ENCODE measurements around the gene HUNK.

The HUNK gene

DNA sequence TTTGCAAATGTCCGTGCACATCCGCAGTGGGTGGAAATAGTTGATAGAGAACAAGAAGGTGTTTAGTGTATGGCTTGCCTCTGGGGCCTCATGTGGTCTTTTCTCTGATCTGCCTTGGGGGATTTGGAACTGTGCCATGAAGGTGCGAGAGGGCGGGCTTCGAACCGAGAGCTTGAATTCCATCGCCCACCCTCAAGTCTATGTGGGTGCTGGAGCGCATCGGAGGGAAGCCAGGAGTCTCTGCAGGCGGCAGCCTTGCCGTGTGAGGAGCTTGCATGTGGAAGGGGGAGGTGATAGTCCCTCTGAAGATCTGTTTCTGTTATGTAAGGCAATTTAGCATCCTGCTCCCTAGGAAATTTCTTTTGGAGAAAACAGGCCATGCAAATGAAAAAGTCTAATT is 119.6 kb downstream of the HUNK start:
- no peak overlapping the region for H3K4me2 ChIP-seq (ENCODE audit: low read depth, low read length)
- no peaks in the 10 kb centered on the region for H3F3A ChIP-seq (ENCODE audit: insufficient read depth, low read length)
- H3K9me3 ChIP-seq (replicated peaks; ENCODE audit: insufficient read depth, low read length), result no peaks in the 10 kb centered on the region
- no peak overlapping the region for H3K4me3 ChIP-seq (ENCODE audit: low read length)
- no peak overlapping the region for H3K27ac ChIP-seq (ENCODE audit: low read length)
- H3K9ac ChIP-seq (ENCODE audit: low read length), result no peak overlapping the region
- no peaks in the 10 kb centered on the region for H3K36me3 ChIP-seq (replicated peaks; ENCODE audit: insufficient read depth, low read length)
- no peak for DNase-seq
- H4K20me1 ChIP-seq (ENCODE audit: insufficient read depth, low read length), result no peaks in the 10 kb centered on the region
- H2AFZ ChIP-seq (ENCODE audit: low read length), result no peak overlapping the region
- no peaks in the 10 kb centered on the region for H3K27me3 ChIP-seq (replicated peaks; ENCODE audit: insufficient read depth, low read length)
- H3K79me2 ChIP-seq (ENCODE audit: low read length), result no peaks in the 10 kb centered on the region
- H3K4me1 ChIP-seq (ENCODE audit: low read length), result no peaks in the 10 kb centered on the region
- no peaks in the 10 kb centered on the region for H3K9me2 ChIP-seq (replicated peaks; ENCODE audit: insufficient read depth, low read length)
- TF ChIP-seq, protein P1, sequence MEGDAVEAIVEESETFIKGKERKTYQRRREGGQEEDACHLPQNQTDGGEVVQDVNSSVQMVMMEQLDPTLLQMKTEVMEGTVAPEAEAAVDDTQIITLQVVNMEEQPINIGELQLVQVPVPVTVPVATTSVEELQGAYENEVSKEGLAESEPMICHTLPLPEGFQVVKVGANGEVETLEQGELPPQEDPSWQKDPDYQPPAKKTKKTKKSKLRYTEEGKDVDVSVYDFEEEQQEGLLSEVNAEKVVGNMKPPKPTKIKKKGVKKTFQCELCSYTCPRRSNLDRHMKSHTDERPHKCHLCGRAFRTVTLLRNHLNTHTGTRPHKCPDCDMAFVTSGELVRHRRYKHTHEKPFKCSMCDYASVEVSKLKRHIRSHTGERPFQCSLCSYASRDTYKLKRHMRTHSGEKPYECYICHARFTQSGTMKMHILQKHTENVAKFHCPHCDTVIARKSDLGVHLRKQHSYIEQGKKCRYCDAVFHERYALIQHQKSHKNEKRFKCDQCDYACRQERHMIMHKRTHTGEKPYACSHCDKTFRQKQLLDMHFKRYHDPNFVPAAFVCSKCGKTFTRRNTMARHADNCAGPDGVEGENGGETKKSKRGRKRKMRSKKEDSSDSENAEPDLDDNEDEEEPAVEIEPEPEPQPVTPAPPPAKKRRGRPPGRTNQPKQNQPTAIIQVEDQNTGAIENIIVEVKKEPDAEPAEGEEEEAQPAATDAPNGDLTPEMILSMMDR (IDR thresholded peaks at IDR 0.05; ENCODE audit: low read length), result no peak
- TF ChIP-seq EZH2 (optimal IDR thresholded peaks at IDR 0.05; ENCODE audit: low read depth, low read length), result no peak

DNA sequence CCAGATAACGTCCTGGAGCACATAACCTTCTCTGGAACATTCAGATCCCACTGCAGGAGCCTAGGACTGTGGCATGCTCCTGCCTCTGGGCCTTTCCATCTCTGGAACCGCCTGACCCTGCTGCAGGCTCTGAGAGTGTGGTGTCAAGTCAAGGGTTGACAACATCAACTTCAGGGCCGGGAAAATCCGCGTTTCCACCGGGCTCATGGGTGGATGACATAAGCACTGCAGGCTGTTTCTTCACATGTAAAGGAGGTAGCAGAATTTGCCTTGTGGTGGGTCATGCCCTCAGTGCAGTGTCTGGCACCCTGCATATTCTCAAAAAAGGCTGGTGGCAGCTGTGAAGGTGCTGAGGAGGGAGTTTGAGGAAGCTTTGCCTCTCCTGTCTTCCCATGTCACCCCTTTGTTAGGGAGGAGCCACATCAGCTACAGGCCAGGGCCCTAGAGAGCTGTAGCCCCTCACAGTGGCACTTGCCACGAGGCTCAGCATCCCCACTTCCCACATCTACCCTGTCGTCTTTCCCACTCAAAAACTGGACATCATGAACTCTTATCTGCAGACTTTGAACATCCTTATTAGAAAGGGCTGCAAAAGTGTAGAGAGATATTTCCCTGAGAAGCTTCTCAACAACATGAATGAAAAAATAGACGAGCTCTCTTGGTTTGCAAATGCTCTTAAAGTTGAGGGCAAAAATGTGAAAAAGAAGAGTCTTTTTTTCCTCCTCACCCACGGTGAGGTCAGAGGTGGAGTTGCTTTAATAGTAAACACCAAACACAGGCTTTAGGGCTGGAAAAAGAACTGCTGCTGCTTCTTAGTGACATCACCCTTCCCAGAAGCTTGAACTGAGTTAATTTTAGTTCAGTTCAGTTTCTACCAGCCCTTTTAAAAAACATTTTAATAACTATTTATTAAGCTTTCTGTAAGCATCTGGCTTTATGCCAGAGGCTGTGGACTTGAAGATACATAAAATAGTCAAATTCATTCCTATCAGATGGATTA is 121.3 kb downstream of the HUNK start:
- H3K27me3 ChIP-seq (replicated peaks; ENCODE audit: insufficient read depth, low read length), result no peaks in the 10 kb centered on the region
- no peaks in the 10 kb centered on the region for H4K20me1 ChIP-seq (ENCODE audit: insufficient read depth, low read length)
- H3K27ac ChIP-seq (ENCODE audit: low read length), result no peak overlapping the region
- no peaks in the 10 kb centered on the region for H3K9me2 ChIP-seq (replicated peaks; ENCODE audit: insufficient read depth, low read length)
- no peaks in the 10 kb centered on the region for H3K4me1 ChIP-seq (ENCODE audit: low read length)
- TF ChIP-seq EZH2phosphoT487 (IDR thresholded peaks at IDR 0.05; ENCODE audit: low read length), result no peak
- no peak for TF ChIP-seq EZH2 (optimal IDR thresholded peaks at IDR 0.05; ENCODE audit: low read depth, low read length)
- TF ChIP-seq, protein P1 (IDR thresholded peaks at IDR 0.05; ENCODE audit: low read length), result no peak
- DNase-seq, result no peak
- no peak overlapping the region for H3K4me2 ChIP-seq (ENCODE audit: low read depth, low read length)
- H3K9ac ChIP-seq (ENCODE audit: low read length), result no peak overlapping the region
- no peak overlapping the region for H3K4me3 ChIP-seq (ENCODE audit: low read length)
- H3K9me3 ChIP-seq (replicated peaks; ENCODE audit: insufficient read depth, low read length), result no peaks in the 10 kb centered on the region
- H3F3A ChIP-seq (ENCODE audit: insufficient read depth, low read length), result no peaks in the 10 kb centered on the region
- H2AFZ ChIP-seq (ENCODE audit: low read length), result no peak overlapping the region
- no peaks in the 10 kb centered on the region for H3K36me3 ChIP-seq (replicated peaks; ENCODE audit: insufficient read depth, low read length)
- H3K79me2 ChIP-seq (ENCODE audit: low read length), result no peaks in the 10 kb centered on the region

DNA sequence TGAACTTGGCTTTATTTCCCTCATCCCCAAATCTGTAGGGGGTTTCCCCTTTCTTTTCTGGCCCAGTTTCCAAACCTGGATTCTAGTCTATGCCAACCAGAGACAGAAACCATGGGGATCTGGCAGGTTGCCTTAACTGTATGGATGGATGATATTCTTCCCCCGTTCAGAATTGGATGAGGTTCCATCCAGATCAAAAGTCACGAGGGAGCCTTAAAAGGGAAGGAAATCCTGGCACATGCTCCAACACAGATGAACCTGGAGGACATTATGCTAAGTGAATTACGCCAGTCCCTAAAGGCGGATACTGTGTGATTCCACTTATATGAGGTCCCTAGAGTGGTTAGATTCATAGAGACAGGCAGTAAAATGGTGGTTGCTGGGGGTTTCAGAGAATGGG is 124.4 kb downstream of the HUNK start:
- H3K9me2 ChIP-seq (replicated peaks; ENCODE audit: insufficient read depth, low read length), result no peaks in the 10 kb centered on the region
- H3K36me3 ChIP-seq (replicated peaks; ENCODE audit: insufficient read depth, low read length), result no peaks in the 10 kb centered on the region
- no peak for TF ChIP-seq EZH2phosphoT487 (IDR thresholded peaks at IDR 0.05; ENCODE audit: low read length)
- TF ChIP-seq EZH2 (optimal IDR thresholded peaks at IDR 0.05; ENCODE audit: low read depth, low read length), result no peak
- TF ChIP-seq, protein P1 (IDR thresholded peaks at IDR 0.05; ENCODE audit: low read length), result no peak
- no peaks in the 10 kb centered on the region for H3K27me3 ChIP-seq (replicated peaks; ENCODE audit: insufficient read depth, low read length)
- H3K9me3 ChIP-seq (replicated peaks; ENCODE audit: insufficient read depth, low read length), result no peaks in the 10 kb centered on the region
- H3K4me2 ChIP-seq (ENCODE audit: low read depth, low read length), result no peak overlapping the region
- H3K27ac ChIP-seq (ENCODE audit: low read length), result no peak overlapping the region
- H3K9ac ChIP-seq (ENCODE audit: low read length), result no peak overlapping the region
- no peak for DNase-seq
- no peaks in the 10 kb centered on the region for H4K20me1 ChIP-seq (ENCODE audit: insufficient read depth, low read length)
- H2AFZ ChIP-seq (ENCODE audit: low read length), result no peak overlapping the region
- H3F3A ChIP-seq (ENCODE audit: insufficient read depth, low read length), result no peaks in the 10 kb centered on the region
- H3K4me3 ChIP-seq (ENCODE audit: low read length), result no peak overlapping the region
- no peaks in the 10 kb centered on the region for H3K79me2 ChIP-seq (ENCODE audit: low read length)
- H3K4me1 ChIP-seq (ENCODE audit: low read length), result no peaks in the 10 kb centered on the region

Data from MM.1S (cell line).